Epithelial cell of esophagus (primary cell): Measurements from ENCODE around the gene ESR2.
A peak's percentile ranks its signal among the peaks of the same experiment; 100 is the strongest.

ENCODE experiments used
- DNase-seq: peaks from one replicate; pipeline ENCODE4 v3.0.0; 2010; ENCODE audit warnings: low read depth
- H3K4me3 ChIP-seq: 2 replicates; pipeline ENCODE4 v1.5.1; 2011; ENCODE audit warnings: mild to moderate bottlenecking, low read length, control low read depth
- TF ChIP-seq, protein P1 (sequence below): IDR thresholded peaks from 2 replicates; pipeline ENCODE4 v1.5.1; 2011; ENCODE audit warnings: low read depth, mild to moderate bottlenecking, low read length, control low read depth, inconsistent platforms; ENCODE audit not compliant: insufficient read depth; ENCODE audit errors: missing control alignments

ESR2 gene

DNA sequence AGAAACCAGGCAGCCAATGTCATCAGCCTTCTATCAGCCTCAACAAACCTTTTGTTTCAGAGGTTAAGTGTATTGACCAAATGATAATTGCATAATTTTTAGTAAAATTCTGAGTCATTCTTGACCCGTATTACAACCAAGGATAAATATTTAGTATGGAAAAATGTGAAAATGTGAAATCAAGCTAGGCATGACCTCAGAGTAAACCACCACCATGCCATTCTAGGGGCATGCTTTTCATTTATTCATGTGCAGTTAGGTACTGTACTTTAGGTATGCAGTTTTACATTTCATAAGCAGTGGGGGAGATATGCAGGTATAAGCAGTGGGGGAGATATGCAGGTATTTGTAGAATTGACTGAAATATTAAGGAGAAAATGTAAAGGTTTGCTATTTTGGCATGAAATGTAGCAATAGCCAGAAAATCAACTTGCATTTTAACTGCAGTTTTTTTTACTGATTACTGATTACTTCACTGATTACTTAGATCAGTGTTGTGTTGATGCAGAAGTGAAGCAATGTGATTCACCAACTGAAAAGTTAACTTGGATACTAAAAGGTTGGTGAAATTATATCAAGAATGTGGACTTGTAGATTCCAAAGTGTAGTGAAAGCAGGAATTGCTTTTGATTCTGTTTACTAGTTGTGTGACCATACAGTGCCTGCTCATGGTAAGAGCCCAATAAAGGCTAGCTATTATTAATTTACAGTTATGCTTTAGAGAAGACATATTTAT lies 184.2 kb downstream of the ESR2 start:
- TF ChIP-seq, protein P1, sequence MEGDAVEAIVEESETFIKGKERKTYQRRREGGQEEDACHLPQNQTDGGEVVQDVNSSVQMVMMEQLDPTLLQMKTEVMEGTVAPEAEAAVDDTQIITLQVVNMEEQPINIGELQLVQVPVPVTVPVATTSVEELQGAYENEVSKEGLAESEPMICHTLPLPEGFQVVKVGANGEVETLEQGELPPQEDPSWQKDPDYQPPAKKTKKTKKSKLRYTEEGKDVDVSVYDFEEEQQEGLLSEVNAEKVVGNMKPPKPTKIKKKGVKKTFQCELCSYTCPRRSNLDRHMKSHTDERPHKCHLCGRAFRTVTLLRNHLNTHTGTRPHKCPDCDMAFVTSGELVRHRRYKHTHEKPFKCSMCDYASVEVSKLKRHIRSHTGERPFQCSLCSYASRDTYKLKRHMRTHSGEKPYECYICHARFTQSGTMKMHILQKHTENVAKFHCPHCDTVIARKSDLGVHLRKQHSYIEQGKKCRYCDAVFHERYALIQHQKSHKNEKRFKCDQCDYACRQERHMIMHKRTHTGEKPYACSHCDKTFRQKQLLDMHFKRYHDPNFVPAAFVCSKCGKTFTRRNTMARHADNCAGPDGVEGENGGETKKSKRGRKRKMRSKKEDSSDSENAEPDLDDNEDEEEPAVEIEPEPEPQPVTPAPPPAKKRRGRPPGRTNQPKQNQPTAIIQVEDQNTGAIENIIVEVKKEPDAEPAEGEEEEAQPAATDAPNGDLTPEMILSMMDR, result no peak
- DNase-seq, result peak; percentile 53
- no peak overlapping the region for H3K4me3 ChIP-seq

DNA sequence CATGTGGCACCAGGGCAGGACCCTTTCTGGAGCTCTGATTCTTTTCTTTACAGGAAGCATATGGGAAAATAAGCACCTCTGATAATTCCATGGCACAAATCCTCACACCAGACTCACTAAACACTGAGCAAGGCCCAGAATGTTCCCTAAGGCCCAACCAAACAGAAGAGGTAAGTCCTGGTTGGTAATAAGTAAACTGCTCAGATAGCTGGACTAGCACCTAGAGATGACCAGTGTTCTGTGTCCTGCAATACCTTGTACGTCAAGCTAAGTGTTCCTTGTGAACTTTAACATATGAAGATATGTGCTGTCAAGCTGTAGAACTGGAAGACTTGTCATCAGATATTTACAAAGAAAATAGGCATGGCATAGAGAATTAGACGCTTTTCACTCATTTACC lies 186.7 kb downstream of the ESR2 start:
- TF ChIP-seq, protein P1, result no peak
- H3K4me3 ChIP-seq, result no peak overlapping the region
- DNase-seq, result no peak

DNA sequence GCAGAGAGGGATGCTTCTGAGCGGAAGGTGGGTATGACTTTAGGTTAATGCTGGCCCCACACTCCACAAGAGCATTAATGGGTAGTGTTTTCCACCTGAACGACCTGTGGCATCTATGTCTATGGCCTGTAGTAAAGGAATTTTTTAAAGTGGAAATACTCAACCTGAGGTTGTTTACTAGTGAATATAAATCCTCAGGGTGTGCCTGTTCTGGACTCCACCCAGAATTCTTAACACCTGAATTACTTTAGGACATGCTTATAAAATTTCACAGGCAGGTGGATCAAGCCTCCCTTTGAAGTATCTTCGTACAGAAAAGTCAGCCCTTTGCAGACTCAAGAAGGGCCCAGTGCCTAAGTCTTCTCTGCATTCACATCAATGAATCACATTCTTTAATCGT lies 196.1 kb downstream of the ESR2 start:
- no peak for DNase-seq
- TF ChIP-seq, protein P1, result no peak
- H3K4me3 ChIP-seq, result no peak overlapping the region

DNA sequence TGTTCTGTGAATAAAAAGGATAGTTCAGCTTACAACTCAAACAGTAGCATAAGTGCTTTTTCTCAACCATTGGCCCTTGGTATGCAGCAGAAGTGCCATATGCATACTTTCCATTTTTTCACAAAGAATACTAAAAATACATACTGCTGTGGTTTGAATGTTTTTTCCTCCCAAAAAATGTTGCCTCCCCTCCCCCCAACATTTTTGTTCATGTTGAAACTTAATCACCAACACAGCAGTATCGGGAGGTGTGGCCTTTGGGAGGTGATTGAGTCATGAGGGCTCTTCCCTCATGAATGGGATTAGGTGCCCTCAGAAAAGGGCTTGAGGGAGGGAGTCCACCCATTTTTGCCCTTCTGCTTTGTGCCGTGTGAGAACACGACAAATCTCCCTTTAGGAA lies 198.6 kb downstream of the ESR2 start:
- peak; percentile 82 for DNase-seq
- TF ChIP-seq, protein P1, result no peak
- no peak overlapping the region for H3K4me3 ChIP-seq

DNA sequence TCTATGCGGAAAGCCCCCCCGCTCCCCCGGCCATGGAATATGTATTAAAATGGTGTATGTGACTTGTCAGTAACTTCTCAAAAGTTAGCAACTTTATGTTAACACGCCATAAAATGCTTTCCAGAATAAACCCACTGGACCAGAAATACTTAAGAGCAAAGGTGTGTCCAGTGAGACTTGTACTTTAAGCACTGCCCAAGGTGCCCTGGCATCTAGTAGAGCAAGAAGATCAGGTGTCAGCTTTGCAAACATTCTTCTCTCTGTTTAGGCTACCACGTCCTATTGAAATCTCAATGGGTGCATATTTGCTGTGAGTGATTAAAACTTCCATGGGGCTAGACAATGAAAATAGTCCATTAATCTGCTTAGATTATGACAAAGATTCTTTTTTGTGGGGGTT lies 201.2 kb downstream of the ESR2 start:
- peak; percentile 55 for DNase-seq

DNA sequence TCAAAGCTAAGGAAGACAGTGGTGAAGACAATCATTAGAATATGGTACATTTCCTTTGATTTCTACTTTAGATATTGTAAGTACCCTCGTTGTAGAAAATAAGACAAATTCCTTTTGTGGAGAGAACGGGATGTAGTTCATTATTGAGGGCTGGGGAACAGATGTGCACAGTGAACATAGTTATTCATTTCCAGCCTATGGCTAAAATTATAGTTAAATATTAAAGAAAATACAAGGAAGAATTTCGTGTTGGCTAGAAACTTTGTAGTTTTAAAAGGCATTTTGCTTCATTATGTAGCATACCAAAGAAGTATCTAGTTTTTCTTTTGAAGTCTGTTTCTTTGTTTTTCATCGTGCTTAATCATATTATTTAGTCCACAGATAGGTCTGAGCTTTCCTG lies 201.8 kb downstream of the ESR2 start:
- DNase-seq, result no peak
- TF ChIP-seq, protein P1, result no peak
- no peak overlapping the region for H3K4me3 ChIP-seq

More for the DNA sequence above, 201.2 kb downstream of the ESR2 start:
- no peak overlapping the region for H3K4me3 ChIP-seq
- TF ChIP-seq, protein P1, result no peak

DNA sequence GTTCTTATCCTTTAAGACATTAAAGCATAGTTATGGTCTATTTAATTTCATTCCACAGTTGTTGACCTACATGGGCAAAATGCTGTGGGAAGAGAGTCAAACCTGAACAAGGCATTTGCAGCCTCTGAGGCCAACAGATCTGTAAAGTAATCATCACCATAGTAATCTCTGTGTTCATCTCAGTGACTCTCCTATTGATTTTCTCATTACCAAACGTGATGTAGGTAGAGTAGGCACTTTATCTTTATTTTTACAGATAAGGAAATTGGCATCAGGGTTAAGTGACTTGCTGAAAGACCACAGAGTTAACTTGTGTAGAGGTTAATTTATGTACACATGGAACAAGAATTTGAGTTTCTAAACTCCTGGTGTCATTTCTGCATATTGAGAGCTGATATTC lies 203.0 kb downstream of the ESR2 start:
- H3K4me3 ChIP-seq, result no peak overlapping the region
- no peak for DNase-seq
- TF ChIP-seq, protein P1, result no peak
